GM12878 (cell line): ENCODE measurements around the gene TAF7L. TPM values are rescaled to one million over a fixed set of nuclear protein-coding genes. Genes with fewer than 3 reads are reported as not detected.

ENCODE experiments used
- ATAC-seq: fragments of 200-7000 bp; cut with Tn5 transposase; 3 replicates; pipeline ENCODE4 v1.9.1; 2020; ENCODE audit warnings: mild to moderate bottlenecking, moderate library complexity
- BruUV-seq: library from RNA; stranded (reverse); fragments of 400-500 nt; replicated peaks from 2 replicates; lab custom pipeline; 2021; lab: Mats Ljungman, UMichigan
- CTCF ChIA-PET: fragments of 300-600 bp; sonication (Branson Sonifier 250); formaldehyde crosslinking; extraction: SDS; loops from one replicate; lab custom pipeline; 2021; ENCODE audit warnings: inconsistent platforms; lab: Yijun Ruan, JAX
- POLR2A ChIA-PET: fragments of 350-600 bp; formaldehyde crosslinking; extraction: SDS; loops from one replicate; lab custom pipeline; 2021; ENCODE audit warnings: inconsistent platforms; lab: Charles Lee
- RAD21 ChIA-PET: fragments of 300-600 bp; sonication (Branson Sonifier 250); formaldehyde crosslinking; loops from one replicate; lab custom pipeline; 2023; ENCODE audit warnings: antibody characterized with exemption; ENCODE audit not compliant: unreplicated experiment; lab: Charles Lee
- SMC1A ChIA-PET: fragments of 300-600 bp; sonication (Branson Sonifier 250); formaldehyde crosslinking; loops from one replicate; lab custom pipeline; 2023; ENCODE audit not compliant: unreplicated experiment, uncharacterized antibody; lab: Charles Lee
- DNase-seq: peaks from one replicate; pipeline ENCODE4 v3.0.0-alpha.2; 2011; ENCODE audit warnings: low read depth, low spot score
- FAIRE-seq: peaks from 3 replicates; lab custom pipeline; 2011; peaks lifted over from hg19 to GRCh38; lab: Jason Lieb, UNC
- H2AFZ ChIP-seq: 2 replicates; pipeline ENCODE4 v1.6.0; 2011; ENCODE audit warnings: low read depth, low read length, control low read depth; ENCODE audit not compliant: control insufficient read depth
- H3K27ac ChIP-seq: 2 replicates; pipeline ENCODE4 v1.5.1; 2011; ENCODE audit warnings: control low read depth; ENCODE audit not compliant: control insufficient read depth, insufficient read depth
- H3K27me3 ChIP-seq, 2 experiments: replicated peaks in 1 of 2; 2 replicates each; pipeline versions ENCODE4 v1.6.0 to v1.6.1; 2011; ENCODE audit warnings: low read length in 1 of 2; ENCODE audit not compliant: control insufficient read depth in 2 of 2, insufficient read depth in 2 of 2
- H3K36me3 ChIP-seq, 2 experiments: 2 replicates each; pipeline ENCODE4 v1.5.1; 2011; ENCODE audit warnings: low read length in 1 of 2; ENCODE audit not compliant: control insufficient read depth in 2 of 2, insufficient read depth in 2 of 2
- H3K4me1 ChIP-seq: 2 replicates; pipeline ENCODE4 v1.6.1; 2011; ENCODE audit warnings: mild to moderate bottlenecking, low read length, moderate library complexity, mixed read lengths; ENCODE audit not compliant: control insufficient read depth, insufficient read depth
- H3K4me2 ChIP-seq: 2 replicates; pipeline ENCODE4 v1.6.0; 2011; ENCODE audit warnings: control low read depth; ENCODE audit not compliant: control insufficient read depth, insufficient read depth
- H3K4me3 ChIP-seq: fragments of 200-600 bp; sonication (generic); 2 replicates; pipeline ENCODE4 v1.5.1; 2016
- H3K79me2 ChIP-seq: 2 replicates; pipeline ENCODE4 v1.6.0; 2011; ENCODE audit warnings: low read length; ENCODE audit not compliant: control insufficient read depth, insufficient read depth
- H3K9ac ChIP-seq: 2 replicates; pipeline ENCODE4 v1.8.0; 2011; ENCODE audit warnings: low read length, control low read depth, mixed read lengths; ENCODE audit not compliant: control insufficient read depth, insufficient read depth
- H3K9me3 ChIP-seq: replicated peaks from 3 replicates; pipeline ENCODE4 v1.5.1; 2011; ENCODE audit warnings: mild to moderate bottlenecking, low read length; ENCODE audit not compliant: control insufficient read depth, insufficient read depth
- H4K20me1 ChIP-seq: 2 replicates; pipeline ENCODE4 v1.6.0; 2011; ENCODE audit not compliant: control insufficient read depth, insufficient read depth
- HDAC6 ChIP-seq: fragments of 200-600 bp; sonication (generic); IDR thresholded peaks from one replicate; pipeline ENCODE4 v1.8.0; 2017; ENCODE audit warnings: antibody characterized with exemption; ENCODE audit not compliant: unreplicated experiment
- IRF4 ChIP-seq: IDR thresholded peaks from 2 replicates; pipeline ENCODE4 v1.6.1; 2011; ENCODE audit warnings: low read depth, low read length
- JUND ChIP-seq: IDR thresholded peaks from 2 replicates; pipeline ENCODE4 v1.6.1; 2012; ENCODE audit warnings: low read depth, mild to moderate bottlenecking, low read length, improper control_type of control experiment, moderate library complexity
- MYB ChIP-seq: fragments of 150-350 bp; IDR thresholded peaks from 2 replicates; pipeline ENCODE4 v1.6.1; 2014; ENCODE audit warnings: mild to moderate bottlenecking, low read depth, low read length, borderline replicate concordance
- POLR2AphosphoS2 ChIP-seq: IDR thresholded peaks from 2 replicates; pipeline ENCODE4 v1.6.1; 2011; ENCODE audit warnings: low read depth, mild to moderate bottlenecking, low read length, improper control_type of control experiment, moderate library complexity
- POU2F2 ChIP-seq: IDR thresholded peaks from 3 replicates; pipeline ENCODE4 v1.6.1; 2011; ENCODE audit warnings: low read depth, mild to moderate bottlenecking, low read length, borderline replicate concordance
- RAD51 ChIP-seq: fragments of 450-650 bp; IDR thresholded peaks from 2 replicates; pipeline ENCODE4 v1.6.1; 2016; ENCODE audit warnings: moderate library complexity, mild to moderate bottlenecking, inconsistent platforms
- RFX5 ChIP-seq: IDR thresholded peaks from 2 replicates; pipeline ENCODE4 v1.6.1; 2011; ENCODE audit warnings: low read depth, low read length, improper control_type of control experiment
- SMC3 ChIP-seq: IDR thresholded peaks from 2 replicates; pipeline ENCODE4 v1.6.1; 2011; ENCODE audit warnings: low read length, improper control_type of control experiment, borderline replicate concordance
- ZNF24 ChIP-seq: fragments of 450-650 bp; IDR thresholded peaks from 2 replicates; pipeline ENCODE4 v1.6.1; 2017; ENCODE audit warnings: antibody characterized with exemption, mild to moderate bottlenecking
- ZNF622 ChIP-seq: fragments of 450-650 bp; IDR thresholded peaks from 2 replicates; pipeline ENCODE4 v1.6.1; 2017; ENCODE audit warnings: mild to moderate bottlenecking, inconsistent platforms
- WGBS: methylation state at CpG from one replicate; pipeline ENCODE4 v1.1.6; 2016; ENCODE audit warnings: low lambda C conversion rate; ENCODE audit not compliant: insufficient replicate concordance, insufficient coverage; ENCODE audit errors: missing lambda C conversion rate; 5-methylcytosine and 5-hydroxymethylcytosine counted together
- in situ Hi-C: fragments of 300-500 bp; cut with MboI; formaldehyde crosslinking; loops from 9 replicates; pipeline ENCODE4 v1.14.3; 2018; ENCODE audit warnings: mixed read lengths
- intact Hi-C: fragments of 100-400 bp; cut with micrococcal nuclease; formaldehyde crosslinking; loops from one replicate; pipeline ENCODE4 v1.14.2; 2022; ENCODE audit not compliant: unreplicated experiment
- polyA plus RNA-seq, 11 experiments: library from polyadenylated mRNA; depleted of rRNA in 4 of 11; unstranded in 6 of 11; stranded (reverse) in 5 of 11; fragments of >200 nt; fragmentation: Nextera tagmentation in 4 of 11; fragmentation: Illumina TruSeq in 1 of 11; extraction: Ambion mirVana in 4 of 11; extraction: Trizol in 1 of 11; gene quantifications; 1 replicate in 1 of 11; 2 replicates in 10 of 11; pipeline versions ENCODE4 v1.2.1 to v1.2.3, GENCODE V29; 2011 to 2016; ENCODE audit warnings: inconsistent platforms in 2 of 11, missing spikeins in 2 of 11, low read depth in 1 of 11
- total RNA-seq, 4 experiments: library from RNA; depleted of rRNA in 3 of 4; stranded (reverse); fragments of >200 nt in 3 of 4; fragmentation: Illumina TruSeq in 1 of 4; extraction: Trizol in 1 of 4; gene quantifications; 2 replicates each; pipeline versions ENCODE4 v1.2.1 to v1.2.3, GENCODE V29; 2013 to 2021
- TF ChIP-seq, protein P1 (sequence below): fragments of 150-350 bp; IDR thresholded peaks from 2 replicates; pipeline ENCODE4 v1.6.1; 2014; ENCODE audit warnings: mild to moderate bottlenecking, low read depth, low read length
- TF ChIP-seq, protein P2 (sequence below): IDR thresholded peaks from 2 replicates; pipeline ENCODE4 v1.6.1; 2012; ENCODE audit warnings: mild to moderate bottlenecking, low read depth, low read length
- TF ChIP-seq, protein P3 (sequence below): IDR thresholded peaks from 2 replicates; pipeline ENCODE4 v1.6.1; 2012; ENCODE audit warnings: low read depth, low read length, improper control_type of control experiment
- TF ChIP-seq, protein P4 (sequence below): IDR thresholded peaks from 2 replicates; pipeline ENCODE4 v1.6.1; 2012; ENCODE audit warnings: low read length, inconsistent platforms

The TAF7L gene
- total and polyA plus RNA-seq, 10 of the 15 experiments (the other 5 are each of a cell fraction or from before 2014, with no cell fraction given), result 0.05 to 0.11 (median 0.08) TPM; not detected in 6

DNA sequence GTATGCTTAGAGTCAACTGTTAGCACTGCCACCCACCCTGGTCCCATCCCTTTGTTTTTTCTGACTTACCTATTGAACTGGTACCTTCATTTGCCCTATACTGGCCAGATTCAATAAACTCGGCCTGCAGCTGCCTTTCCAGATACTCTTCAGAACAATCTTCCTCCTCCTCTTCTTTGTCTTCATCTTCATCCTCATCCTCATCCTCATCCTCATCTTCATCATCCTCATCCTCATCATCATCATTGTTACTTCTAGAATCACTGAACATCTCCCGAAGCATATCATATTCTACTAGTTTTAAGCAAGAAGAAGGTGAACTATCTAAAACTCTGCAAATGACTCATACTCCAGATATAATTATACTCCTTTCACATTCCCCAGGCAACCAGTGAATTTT, 14.9 kb downstream of the TAF7L start (continued):
- TF ChIP-seq, protein P1, sequence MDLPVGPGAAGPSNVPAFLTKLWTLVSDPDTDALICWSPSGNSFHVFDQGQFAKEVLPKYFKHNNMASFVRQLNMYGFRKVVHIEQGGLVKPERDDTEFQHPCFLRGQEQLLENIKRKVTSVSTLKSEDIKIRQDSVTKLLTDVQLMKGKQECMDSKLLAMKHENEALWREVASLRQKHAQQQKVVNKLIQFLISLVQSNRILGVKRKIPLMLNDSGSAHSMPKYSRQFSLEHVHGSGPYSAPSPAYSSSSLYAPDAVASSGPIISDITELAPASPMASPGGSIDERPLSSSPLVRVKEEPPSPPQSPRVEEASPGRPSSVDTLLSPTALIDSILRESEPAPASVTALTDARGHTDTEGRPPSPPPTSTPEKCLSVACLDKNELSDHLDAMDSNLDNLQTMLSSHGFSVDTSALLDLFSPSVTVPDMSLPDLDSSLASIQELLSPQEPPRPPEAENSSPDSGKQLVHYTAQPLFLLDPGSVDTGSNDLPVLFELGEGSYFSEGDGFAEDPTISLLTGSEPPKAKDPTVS, result no peak
- TF ChIP-seq HDAC6 (no peak), POLR2AphosphoS2 (no peak)
- TF ChIP-seq, protein P2, sequence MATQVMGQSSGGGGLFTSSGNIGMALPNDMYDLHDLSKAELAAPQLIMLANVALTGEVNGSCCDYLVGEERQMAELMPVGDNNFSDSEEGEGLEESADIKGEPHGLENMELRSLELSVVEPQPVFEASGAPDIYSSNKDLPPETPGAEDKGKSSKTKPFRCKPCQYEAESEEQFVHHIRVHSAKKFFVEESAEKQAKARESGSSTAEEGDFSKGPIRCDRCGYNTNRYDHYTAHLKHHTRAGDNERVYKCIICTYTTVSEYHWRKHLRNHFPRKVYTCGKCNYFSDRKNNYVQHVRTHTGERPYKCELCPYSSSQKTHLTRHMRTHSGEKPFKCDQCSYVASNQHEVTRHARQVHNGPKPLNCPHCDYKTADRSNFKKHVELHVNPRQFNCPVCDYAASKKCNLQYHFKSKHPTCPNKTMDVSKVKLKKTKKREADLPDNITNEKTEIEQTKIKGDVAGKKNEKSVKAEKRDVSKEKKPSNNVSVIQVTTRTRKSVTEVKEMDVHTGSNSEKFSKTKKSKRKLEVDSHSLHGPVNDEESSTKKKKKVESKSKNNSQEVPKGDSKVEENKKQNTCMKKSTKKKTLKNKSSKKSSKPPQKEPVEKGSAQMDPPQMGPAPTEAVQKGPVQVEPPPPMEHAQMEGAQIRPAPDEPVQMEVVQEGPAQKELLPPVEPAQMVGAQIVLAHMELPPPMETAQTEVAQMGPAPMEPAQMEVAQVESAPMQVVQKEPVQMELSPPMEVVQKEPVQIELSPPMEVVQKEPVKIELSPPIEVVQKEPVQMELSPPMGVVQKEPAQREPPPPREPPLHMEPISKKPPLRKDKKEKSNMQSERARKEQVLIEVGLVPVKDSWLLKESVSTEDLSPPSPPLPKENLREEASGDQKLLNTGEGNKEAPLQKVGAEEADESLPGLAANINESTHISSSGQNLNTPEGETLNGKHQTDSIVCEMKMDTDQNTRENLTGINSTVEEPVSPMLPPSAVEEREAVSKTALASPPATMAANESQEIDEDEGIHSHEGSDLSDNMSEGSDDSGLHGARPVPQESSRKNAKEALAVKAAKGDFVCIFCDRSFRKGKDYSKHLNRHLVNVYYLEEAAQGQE, result no peak

DNA sequence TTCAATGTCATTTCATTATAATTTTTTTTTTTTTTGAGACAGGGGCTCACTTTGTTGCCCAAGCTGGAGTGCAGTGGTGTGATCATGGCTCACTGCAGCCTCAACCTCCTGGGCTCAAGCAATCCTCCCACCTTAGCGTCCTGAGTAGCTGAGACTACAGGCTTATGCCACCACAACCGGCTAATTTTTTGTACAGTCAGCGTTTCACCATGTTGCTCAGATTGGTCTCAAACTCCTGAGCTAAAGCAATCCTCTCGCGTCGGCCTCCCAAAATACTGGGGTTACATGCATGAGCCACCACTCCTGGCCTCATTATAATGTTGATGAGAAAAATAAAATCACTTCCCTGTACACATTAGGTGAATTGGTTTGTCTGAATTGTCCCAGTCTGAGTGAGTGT, 16.9 kb downstream of the TAF7L start:
- ChIA-PET RAD21 (no interaction called here), CTCF (interaction anchor here (1.3 kb wide), 1 partner anchor 13 kb away, joined by 3 read pairs; no protein-coding TSS in a partner anchor), SMC1A (interaction anchor here (0.7 kb wide), 1 partner anchor 447 kb away, joined by 3 read pairs; no protein-coding TSS in a partner anchor), POLR2A (no interaction called here)
- no peak overlapping the region for H3K27ac ChIP-seq
- in situ Hi-C loops, result no loop called here
- H3K36me3 ChIP-seq, result no peaks in the 10 kb centered on the region
- H3K4me2 ChIP-seq, result no peak overlapping the region
- H3K27me3 ChIP-seq, result no peaks in the 10 kb centered on the region
- ATAC-seq (no peak), FAIRE-seq (no peak), DNase-seq (no peak)
- H3K9me3 ChIP-seq, result no peaks in the 10 kb centered on the region
- intact Hi-C loops, result no loop called here
- no peaks in the 10 kb centered on the region for H3K79me2 ChIP-seq
- H3K9ac ChIP-seq, result no peak overlapping the region
- 76% methylated on average over 6 of the region's 6 CpGs for WGBS
- H3K4me3 ChIP-seq, result no peak overlapping the region
- no peak overlapping the region for H2AFZ ChIP-seq
- no peaks in the 10 kb centered on the region for H4K20me1 ChIP-seq
- BruUV-seq, result no TSS peak
- H3K4me1 ChIP-seq, result no peaks in the 10 kb centered on the region
- TF ChIP-seq, protein P1, result no peak
- TF ChIP-seq SMC3 (no peak), IRF4 (no peak), MYB (no peak), ZNF622 (no peak), JUND (no peak), ZNF24 (no peak), RFX5 (no peak), RAD51 (no peak), POU2F2 (no peak)
- TF ChIP-seq, protein P3, sequence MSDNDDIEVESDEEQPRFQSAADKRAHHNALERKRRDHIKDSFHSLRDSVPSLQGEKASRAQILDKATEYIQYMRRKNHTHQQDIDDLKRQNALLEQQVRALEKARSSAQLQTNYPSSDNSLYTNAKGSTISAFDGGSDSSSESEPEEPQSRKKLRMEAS, result no peak
- TF ChIP-seq, protein P4, sequence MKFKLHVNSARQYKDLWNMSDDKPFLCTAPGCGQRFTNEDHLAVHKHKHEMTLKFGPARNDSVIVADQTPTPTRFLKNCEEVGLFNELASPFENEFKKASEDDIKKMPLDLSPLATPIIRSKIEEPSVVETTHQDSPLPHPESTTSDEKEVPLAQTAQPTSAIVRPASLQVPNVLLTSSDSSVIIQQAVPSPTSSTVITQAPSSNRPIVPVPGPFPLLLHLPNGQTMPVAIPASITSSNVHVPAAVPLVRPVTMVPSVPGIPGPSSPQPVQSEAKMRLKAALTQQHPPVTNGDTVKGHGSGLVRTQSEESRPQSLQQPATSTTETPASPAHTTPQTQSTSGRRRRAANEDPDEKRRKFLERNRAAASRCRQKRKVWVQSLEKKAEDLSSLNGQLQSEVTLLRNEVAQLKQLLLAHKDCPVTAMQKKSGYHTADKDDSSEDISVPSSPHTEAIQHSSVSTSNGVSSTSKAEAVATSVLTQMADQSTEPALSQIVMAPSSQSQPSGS, result no peak
